ENCODE results near the gene CHST1.

The CHST1 gene

GRCh38 chr11:45647329-45647728 lies 18.1 kb downstream of the CHST1 start:
- DNase-seq (ENCODE audit: extremely low read depth in 1 of 2, low read depth in 1 of 2) = no peak

- DNase-seq (ENCODE audit: extremely low read depth in 1 of 2, low read depth in 1 of 2) = no peak
These were observed 19.0 kb downstream of the CHST1 start for GRCh38 chr11:45646275-45646927.

GRCh38 chr11:45644981-45645889 lies 20.2 kb downstream of the CHST1 start:
- no peak for DNase-seq (ENCODE audit: extremely low read depth in 1 of 2, low read depth in 1 of 2)

GRCh38 chr11:45643598-45644260 lies 21.7 kb downstream of the CHST1 start:
- DNase-seq (ENCODE audit: extremely low read depth in 1 of 2, low read depth in 1 of 2) = no peak

GRCh38 chr11:45641961-45642360 lies 23.5 kb downstream of the CHST1 start:
- DNase-seq (ENCODE audit: extremely low read depth in 1 of 2, low read depth in 1 of 2) = no peak

- no peak for DNase-seq (ENCODE audit: extremely low read depth in 1 of 2, low read depth in 1 of 2)
These were observed 27.4 kb downstream of the CHST1 start for GRCh38 chr11:45638051-45638450.

- no peak for DNase-seq (ENCODE audit: extremely low read depth in 1 of 2, low read depth in 1 of 2)
These were observed 29.5 kb downstream of the CHST1 start for GRCh38 chr11:45635907-45636306.

- DNase-seq (ENCODE audit: extremely low read depth in 1 of 2, low read depth in 1 of 2) = no peak
These were observed 39.8 kb downstream of the CHST1 start for GRCh38 chr11:45625611-45626010.

GRCh38 chr11:45624095-45624494 lies 41.3 kb downstream of the CHST1 start:
- DNase-seq (ENCODE audit: extremely low read depth in 1 of 2, low read depth in 1 of 2) = no peak

- no peak for DNase-seq (ENCODE audit: extremely low read depth in 1 of 2, low read depth in 1 of 2)
These were observed 42.6 kb downstream of the CHST1 start for GRCh38 chr11:45622861-45623260.

GRCh38 chr11:45622283-45622682 lies 43.1 kb downstream of the CHST1 start:
- DNase-seq (ENCODE audit: extremely low read depth in 1 of 2, low read depth in 1 of 2) = no peak

GRCh38 chr11:45621588-45621987 lies 43.8 kb downstream of the CHST1 start:
- DNase-seq (ENCODE audit: extremely low read depth in 1 of 2, low read depth in 1 of 2) = no peak

GRCh38 chr11:45620243-45620642 lies 45.2 kb downstream of the CHST1 start:
- no peak for DNase-seq (ENCODE audit: extremely low read depth in 1 of 2, low read depth in 1 of 2)

GRCh38 chr11:45618897-45619296 lies 46.5 kb downstream of the CHST1 start:
- no peak for DNase-seq (ENCODE audit: extremely low read depth in 1 of 2, low read depth in 1 of 2)

- DNase-seq (ENCODE audit: extremely low read depth in 1 of 2, low read depth in 1 of 2) = no peak
These were observed 47.4 kb downstream of the CHST1 start for GRCh38 chr11:45617871-45618601.

- no peak for DNase-seq (ENCODE audit: extremely low read depth in 1 of 2, low read depth in 1 of 2)
These were observed 48.4 kb downstream of the CHST1 start for GRCh38 chr11:45616802-45617549.

- no peak for DNase-seq (ENCODE audit: extremely low read depth in 1 of 2, low read depth in 1 of 2)
These were observed 50.1 kb downstream of the CHST1 start for GRCh38 chr11:45615182-45615792.

- no peak for DNase-seq (ENCODE audit: extremely low read depth in 1 of 2, low read depth in 1 of 2)
These were observed 51.1 kb downstream of the CHST1 start for GRCh38 chr11:45614196-45614828.

- DNase-seq (ENCODE audit: extremely low read depth in 1 of 2, low read depth in 1 of 2) = no peak
These were observed 54.8 kb downstream of the CHST1 start for GRCh38 chr11:45610627-45611026.

Measured in activated CD8-positive, alpha-beta memory T cell treated with anti-CD3 and anti-CD28 coated beads for 1 hour (primary cell).